ENCODE results near the gene FAM50B. TPM values are rescaled to one million over a fixed set of nuclear protein-coding genes. Genes with fewer than 3 reads are reported as not detected.

FAM50B gene
- total and polyA plus RNA-seq, 2 of the 13 experiments (the other 11 are each of a cell fraction or from before 2014, with no cell fraction given), result 0.05 TPM; not detected in 1

- no peak for FAIRE-seq
- H3K27ac ChIP-seq (ENCODE audit: extremely low read length, insufficient read depth, low read length), result peak overlapping the region; percentile 79
- no peaks in the 10 kb centered on the region for H3K36me3 ChIP-seq (replicated peaks in 1 of 2; ENCODE audit: control insufficient read depth in 1 of 2, insufficient read depth in 2 of 2, low read length in 2 of 2)
- H3K4me1 ChIP-seq (ENCODE audit: insufficient read depth, low read length), result peaks cover 68% of the 10 kb centered on the region
- no peak; the same call in 2 of the 3 replicates for ATAC-seq
- in situ Hi-C loops (cut with HindIII; ENCODE audit: extremely low pct_ligation_motif_present, low pct_unique_long_range_greater_than_20kb), result no loop called here
- peaks cover under 1% of the 10 kb centered on the region; the same call in 1 of the 2 replicates for H3K9me3 ChIP-seq (ENCODE audit: low read length)
- BruUV-seq (replicated peaks), result no TSS peak
- 60% methylated on average over 5 of the region's 5 CpGs for WGBS (ENCODE audit: low lambda C conversion rate)
- intact Hi-C loops (cut with micrococcal nuclease; ENCODE audit: unreplicated experiment), result loop anchor here (1.0 to 5.0 kb wide), 2 partner anchors 33 to 81 kb away; no protein-coding TSS in a partner anchor
- H3K4me3 ChIP-seq (replicated peaks in 1 of 3; ENCODE audit: insufficient read depth in 1 of 3, low read depth in 2 of 3, low read length in 3 of 3), result peak overlapping the region in 2 of 3 experiments; percentile 41 to 64; a peak in 2 of 6 replicates
- H3K9ac ChIP-seq (ENCODE audit: insufficient read depth, low read depth, low read length), result peak overlapping the region; percentile 58; the same call in 1 of the 2 replicates
- peak overlapping the region; percentile 79 for H3K4me2 ChIP-seq (ENCODE audit: low read depth, low read length)
- no peak overlapping the region for H2AFZ ChIP-seq (ENCODE audit: low read length)
- ChIA-PET CTCF (ENCODE audit: low intra/inter-chr PET ratio, low total read pairs) (no interaction called here), POLR2A (interaction anchor here (0.7 to 2.9 kb wide), 8 partner anchors 9 to 81 kb away, joined by 3 to 21 read pairs (median 4); no protein-coding TSS in a partner anchor)
- no peaks in the 10 kb centered on the region for H4K20me1 ChIP-seq (ENCODE audit: insufficient read depth, low read length)
- DNase-seq (ENCODE audit: low spot score), result no peak
- H3K27me3 ChIP-seq (ENCODE audit: control insufficient read depth in 1 of 2, insufficient read depth in 2 of 2, low read length in 2 of 2), result no peaks in the 10 kb centered on the region
- no peaks in the 10 kb centered on the region for H3K79me2 ChIP-seq (ENCODE audit: insufficient read depth, low read length)
- TF ChIP-seq ZNF839 (CRISPR knock-in tag; IDR thresholded peaks at IDR 0.05; ENCODE audit: borderline replicate concordance), result no peak
- 0 out of 2 replicates have a peak, but pooled peaks have one; percentile 21 for TF ChIP-seq ZNF350 (CRISPR knock-in tag; IDR thresholded peaks at IDR 0.05; ENCODE audit: borderline replicate concordance, low read depth)
- TF ChIP-seq TCF7L2 (IDR thresholded peaks at IDR 0.05; ENCODE audit: low read depth, low read length), result no peak
- TF ChIP-seq ZNF770 (CRISPR knock-in tag; IDR thresholded peaks at IDR 0.05), result no peak
- TF ChIP-seq SNAI1 (CRISPR knock-in tag; IDR thresholded peaks at IDR 0.05; ENCODE audit: borderline replicate concordance), result peak; percentile 27; the same call in 1 of the 2 replicates
- TF ChIP-seq ZNF33B (CRISPR knock-in tag; IDR thresholded peaks at IDR 0.05), result no peak
- TF ChIP-seq BORCS8-MEF2B (CRISPR knock-in tag; IDR thresholded peaks at IDR 0.05), result 0 out of 2 replicates have a peak, but pooled peaks have one; percentile 49
- TF ChIP-seq ZBTB4 (CRISPR knock-in tag; IDR thresholded peaks at IDR 0.05; ENCODE audit: borderline replicate concordance), result peak; percentile 55; the same call in 1 of the 2 replicates
- no peak for TF ChIP-seq ZKSCAN5 (CRISPR knock-in tag; IDR thresholded peaks at IDR 0.05)
- TF ChIP-seq RFX5 (IDR thresholded peaks at IDR 0.05; ENCODE audit: low read depth, low read length), result no peak
- TF ChIP-seq ELK4 (CRISPR knock-in tag; IDR thresholded peaks at IDR 0.05; ENCODE audit: borderline replicate concordance), result no peak
- 0 out of 2 replicates have a peak, but pooled peaks have one; percentile 9 for TF ChIP-seq ZFP91 (CRISPR knock-in tag; IDR thresholded peaks at IDR 0.05; ENCODE audit: borderline replicate concordance)
- no peak for TF ChIP-seq PATZ1 (CRISPR knock-in tag; IDR thresholded peaks at IDR 0.05)
Observed at GRCh38 chr6:3870528-3870925, 21.4 kb downstream of the FAM50B start.

All from HepG2 (cell line).